Endodermal cell (in vitro differentiated cells): ENCODE data around the gene OVOL2. TPM values are rescaled to one million over a fixed set of nuclear protein-coding genes. Genes with fewer than 3 reads are reported as not detected.
"Not testable (repeated sequence)": the region's sequence is repeated elsewhere in the genome, so short reads cannot be mapped to it uniquely, and the experiment has no call there.

Source experiments
- DNase-seq: peaks from one replicate; pipeline ENCODE4 v3.0.0-alpha.2; 2017
- H3K27ac ChIP-seq: 2 replicates; pipeline ENCODE4 v1.5.1; 2013; ENCODE audit warnings: mild to moderate bottlenecking, low read depth, low read length, moderate library complexity
- H3K27me3 ChIP-seq: 2 replicates; pipeline ENCODE4 v1.6.1; 2013; ENCODE audit warnings: mild to moderate bottlenecking, low read length, moderate library complexity; ENCODE audit not compliant: insufficient read depth, control insufficient read depth, poor library complexity, severe bottlenecking
- H3K36me3 ChIP-seq: 2 replicates; pipeline ENCODE4 v1.7.0; 2013; ENCODE audit warnings: mild to moderate bottlenecking, low read length, moderate library complexity; ENCODE audit not compliant: control insufficient read depth, insufficient read depth
- H3K4me1 ChIP-seq: one replicate; pipeline ENCODE4 v1.7.0; 2013; ENCODE audit warnings: low read length; ENCODE audit not compliant: control insufficient read depth, insufficient read depth
- H3K4me3 ChIP-seq: 2 replicates; pipeline ENCODE4 v1.5.1; 2013; ENCODE audit warnings: mild to moderate bottlenecking, low read length, moderate library complexity
- H3K9ac ChIP-seq: 2 replicates; pipeline ENCODE4 v1.6.1; 2013; ENCODE audit warnings: mild to moderate bottlenecking, low read length, moderate library complexity; ENCODE audit not compliant: poor library complexity, severe bottlenecking; ENCODE audit errors: extremely low read depth
- H3K9me3 ChIP-seq: 2 replicates; pipeline ENCODE4 v1.6.1; 2013; ENCODE audit warnings: mild to moderate bottlenecking, low read length, moderate library complexity; ENCODE audit not compliant: control insufficient read depth
- H3K27ac Mint-ChIP-seq: 2 replicates; pipeline ENCODE4 v1.8.0; 2020; ENCODE audit warnings: mixed read lengths
- H3K27me3 Mint-ChIP-seq: 2 replicates; pipeline ENCODE4 v1.8.0; 2021; ENCODE audit warnings: mild to moderate bottlenecking, mixed read lengths; ENCODE audit not compliant: insufficient read depth
- H3K36me3 Mint-ChIP-seq: 2 replicates; pipeline ENCODE4 v1.8.0; 2020; ENCODE audit warnings: low read depth, mixed read lengths
- H3K4me1 Mint-ChIP-seq: 2 replicates; pipeline ENCODE4 v1.8.0; 2020; ENCODE audit warnings: mixed read lengths
- H3K4me3 Mint-ChIP-seq: 2 replicates; pipeline ENCODE4 v1.8.0; 2020; ENCODE audit warnings: mild to moderate bottlenecking, moderate library complexity, mixed read lengths
- H3K9me3 Mint-ChIP-seq: 2 replicates; pipeline ENCODE4 v1.8.0; 2020; ENCODE audit warnings: mild to moderate bottlenecking, mixed read lengths
- CTCF ChIP-seq: fragments of 200-600 bp; sonication (generic); conservative IDR thresholded peaks from 2 replicates; pipeline ENCODE4 v1.5.0; 2021; ENCODE audit warnings: antibody characterized with exemption, mild to moderate bottlenecking
- WGBS, 2 experiments: methylation state at CpG; one replicate each; pipeline versions ENCODE4 v1.1.5 to v1.1.7; 2013; ENCODE audit warnings: missing lambda C conversion rate in 2 of 2, mixed read lengths in 1 of 2; ENCODE audit not compliant: insufficient coverage in 1 of 2, insufficient read length in 1 of 2; 5-methylcytosine and 5-hydroxymethylcytosine counted together
- total RNA-seq, 2 donors: library from RNA; stranded (reverse); fragmentation: NEBNext Ultra II Directional in 1 of 2; extraction: Animal tissue kit (Norgen Biotek cat#: 25700) in 1 of 2; gene quantifications; 2 replicates in 1 of 2; 3 replicates in 1 of 2; pipeline ENCODE4 v1.2.1, GENCODE V29; 2021

OVOL2 gene
- total RNA-seq, 2 donors from 2014 or later = 15.3 to 17.0 TPM

GRCh38 chr20:18087054-18087453 lies 29.3 kb upstream of the OVOL2 start:
- Mint-ChIP-seq H3K27ac (no peak overlapping the region), H3K27me3 (peaks cover 2% of the 10 kb centered on the region), H3K36me3 (no peaks in the 10 kb centered on the region), H3K4me3 (no peak overlapping the region), H3K9me3 (no peaks in the 10 kb centered on the region), H3K4me1 (peaks cover 6% of the 10 kb centered on the region)
- no peak for TF ChIP-seq CTCF
- H3K27me3 ChIP-seq = no peaks in the 10 kb centered on the region
- WGBS, 2 experiments = 47 to 73% methylated on average over 2 to 6 of the region's 6 CpGs
- H3K9ac ChIP-seq = no peak overlapping the region
- H3K36me3 ChIP-seq = no peaks in the 10 kb centered on the region
- no peaks in the 10 kb centered on the region for H3K9me3 ChIP-seq
- no peak for DNase-seq
- H3K4me1 ChIP-seq = peaks cover 4% of the 10 kb centered on the region
- H3K27ac ChIP-seq = no peak overlapping the region
- H3K4me3 ChIP-seq = no peak overlapping the region

- H3K9me3 Mint-ChIP-seq, H3K27ac ChIP-seq, H3K4me1 Mint-ChIP-seq, DNase-seq, H3K9me3 ChIP-seq, H3K4me3 Mint-ChIP-seq, H3K27ac Mint-ChIP-seq, H3K27me3 ChIP-seq, H3K4me1 ChIP-seq, H3K36me3 Mint-ChIP-seq, H3K9ac ChIP-seq, H3K36me3 ChIP-seq, H3K4me3 ChIP-seq: not testable (repeated sequence)
- WGBS, 2 experiments = 79 to 93% methylated on average over 6 to 7 of the region's 9 CpGs
- peaks cover 10% of the 10 kb centered on the region for H3K27me3 Mint-ChIP-seq
Measured at GRCh38 chr20:18080836-18081235, 23.1 kb upstream of the OVOL2 start.

- TF ChIP-seq CTCF = no peak
- H3K4me1 ChIP-seq = no peaks in the 10 kb centered on the region
- H3K27ac Mint-ChIP-seq = no peak overlapping the region
- DNase-seq = no peak
- no peaks in the 10 kb centered on the region for H3K36me3 Mint-ChIP-seq
- H3K36me3 ChIP-seq = no peaks in the 10 kb centered on the region
- peaks cover 14% of the 10 kb centered on the region for H3K27me3 Mint-ChIP-seq
- no peak overlapping the region for H3K4me3 ChIP-seq
- no peak overlapping the region for H3K4me3 Mint-ChIP-seq
- H3K9ac ChIP-seq = no peak overlapping the region
- no peak overlapping the region for H3K27ac ChIP-seq
- H3K27me3 ChIP-seq = peaks cover 1% of the 10 kb centered on the region
- 87 to 95% methylated on average over 6 to 10 of the region's 10 CpGs for WGBS, 2 experiments
- no peaks in the 10 kb centered on the region for H3K9me3 Mint-ChIP-seq
- no peaks in the 10 kb centered on the region for H3K4me1 Mint-ChIP-seq
- no peaks in the 10 kb centered on the region for H3K9me3 ChIP-seq
Measured at GRCh38 chr20:18079756-18080353, 22.1 kb upstream of the OVOL2 start.

- WGBS, 2 experiments = 81 to 84% methylated on average over 3 to 4 of the region's 4 CpGs
- H3K9me3 ChIP-seq = no peaks in the 10 kb centered on the region
- TF ChIP-seq CTCF = peak; percentile 36
- H3K4me3 Mint-ChIP-seq = no peak overlapping the region
- H3K9ac ChIP-seq = no peak overlapping the region
- no peak overlapping the region for H3K27ac ChIP-seq
- no peaks in the 10 kb centered on the region for H3K36me3 ChIP-seq
- H3K4me3 ChIP-seq = no peak overlapping the region
- H3K27me3 ChIP-seq = peaks cover 8% of the 10 kb centered on the region
- H3K4me1 Mint-ChIP-seq = peaks cover 4% of the 10 kb centered on the region
- no peak for DNase-seq
- H3K27me3 Mint-ChIP-seq = peaks cover 27% of the 10 kb centered on the region
- H3K9me3 Mint-ChIP-seq = no peaks in the 10 kb centered on the region
- H3K27ac Mint-ChIP-seq = no peak overlapping the region
- no peaks in the 10 kb centered on the region for H3K4me1 ChIP-seq
- no peaks in the 10 kb centered on the region for H3K36me3 Mint-ChIP-seq
Measured at GRCh38 chr20:18077157-18077556, 19.4 kb upstream of the OVOL2 start.
